GM21526 (cell line): Measurements from ENCODE around the gene SLC40A1.

Experiments used
- ATAC-seq: cut with Tn5 transposase; IDR thresholded peaks from one replicate; pipeline ENCODE4 v1.9.1; 2021; ENCODE audit warnings: moderate library complexity; ENCODE audit not compliant: unreplicated experiment, low FRiP score

The SLC40A1 gene

GRCh38 chr2:189574793-189575475 is 5.7 kb downstream of the SLC40A1 start:
- ATAC-seq: no peak

GRCh38 chr2:189570570-189571031 is 10.0 kb downstream of the SLC40A1 start:
- ATAC-seq: no peak

GRCh38 chr2:189569295-189569910 is 11.2 kb downstream of the SLC40A1 start:
- ATAC-seq: peak; percentile 72

- ATAC-seq: no peak
Measured at GRCh38 chr2:189566046-189566445, 14.5 kb downstream of the SLC40A1 start.

GRCh38 chr2:189561371-189562038 is 19.1 kb downstream of the SLC40A1 start:
- no peak for ATAC-seq

GRCh38 chr2:189560273-189560586 is 20.4 kb downstream of the SLC40A1 start:
- no peak for ATAC-seq

GRCh38 chr2:189559579-189560272 is 20.9 kb downstream of the SLC40A1 start:
- ATAC-seq: no peak

GRCh38 chr2:189558516-189559272 is 21.9 kb downstream of the SLC40A1 start:
- no peak for ATAC-seq

GRCh38 chr2:189557373-189557772 is 23.2 kb downstream of the SLC40A1 start:
- no peak for ATAC-seq

- no peak for ATAC-seq
Measured at GRCh38 chr2:189556526-189556925, 24.1 kb downstream of the SLC40A1 start.

- ATAC-seq: no peak
Measured at GRCh38 chr2:189555232-189555631, 25.4 kb downstream of the SLC40A1 start.

- ATAC-seq: no peak
Measured at GRCh38 chr2:189553504-189554088, 27.0 kb downstream of the SLC40A1 start.

- no peak for ATAC-seq
Measured at GRCh38 chr2:189552991-189553404, 27.6 kb downstream of the SLC40A1 start.

- no peak for ATAC-seq
Measured at GRCh38 chr2:189552334-189552990, 28.1 kb downstream of the SLC40A1 start.

- no peak for ATAC-seq
Measured at GRCh38 chr2:189551808-189552207, 28.8 kb downstream of the SLC40A1 start.

- ATAC-seq: no peak
Measured at GRCh38 chr2:189549449-189549832, 31.1 kb downstream of the SLC40A1 start.

- ATAC-seq: no peak
Measured at GRCh38 chr2:189548666-189549448, 31.7 kb downstream of the SLC40A1 start.

GRCh38 chr2:189545418-189545817 is 35.2 kb downstream of the SLC40A1 start:
- ATAC-seq: no peak
